GM19099 (cell line): ENCODE results near the gene AQP10.

Source experiments
- POLR2A ChIP-seq: IDR thresholded peaks from 3 replicates; pipeline ENCODE4 v1.6.1; 2011; ENCODE audit warnings: low read depth; ENCODE audit not compliant: insufficient read length; ENCODE audit errors: extremely low read depth

The AQP10 gene

DNA sequence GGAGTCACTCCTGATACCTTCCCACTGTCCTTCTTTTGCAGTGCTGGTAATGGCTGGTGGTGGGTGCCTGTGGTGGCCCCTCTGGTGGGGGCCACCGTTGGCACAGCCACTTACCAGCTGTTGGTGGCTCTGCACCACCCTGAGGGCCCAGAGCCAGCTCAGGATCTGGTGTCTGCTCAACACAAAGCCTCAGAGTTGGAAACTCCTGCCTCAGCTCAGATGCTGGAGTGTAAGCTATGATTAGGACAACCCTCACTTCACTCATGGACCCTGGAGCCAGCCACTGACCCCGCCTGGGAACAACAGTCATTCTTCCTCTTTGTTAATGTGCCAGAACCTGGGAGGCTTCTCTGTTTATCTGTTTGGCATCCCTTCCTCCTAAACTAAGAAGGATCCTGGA is 3.3 kb downstream of the AQP10 start:
- TF ChIP-seq POLR2A, result no peak

DNA sequence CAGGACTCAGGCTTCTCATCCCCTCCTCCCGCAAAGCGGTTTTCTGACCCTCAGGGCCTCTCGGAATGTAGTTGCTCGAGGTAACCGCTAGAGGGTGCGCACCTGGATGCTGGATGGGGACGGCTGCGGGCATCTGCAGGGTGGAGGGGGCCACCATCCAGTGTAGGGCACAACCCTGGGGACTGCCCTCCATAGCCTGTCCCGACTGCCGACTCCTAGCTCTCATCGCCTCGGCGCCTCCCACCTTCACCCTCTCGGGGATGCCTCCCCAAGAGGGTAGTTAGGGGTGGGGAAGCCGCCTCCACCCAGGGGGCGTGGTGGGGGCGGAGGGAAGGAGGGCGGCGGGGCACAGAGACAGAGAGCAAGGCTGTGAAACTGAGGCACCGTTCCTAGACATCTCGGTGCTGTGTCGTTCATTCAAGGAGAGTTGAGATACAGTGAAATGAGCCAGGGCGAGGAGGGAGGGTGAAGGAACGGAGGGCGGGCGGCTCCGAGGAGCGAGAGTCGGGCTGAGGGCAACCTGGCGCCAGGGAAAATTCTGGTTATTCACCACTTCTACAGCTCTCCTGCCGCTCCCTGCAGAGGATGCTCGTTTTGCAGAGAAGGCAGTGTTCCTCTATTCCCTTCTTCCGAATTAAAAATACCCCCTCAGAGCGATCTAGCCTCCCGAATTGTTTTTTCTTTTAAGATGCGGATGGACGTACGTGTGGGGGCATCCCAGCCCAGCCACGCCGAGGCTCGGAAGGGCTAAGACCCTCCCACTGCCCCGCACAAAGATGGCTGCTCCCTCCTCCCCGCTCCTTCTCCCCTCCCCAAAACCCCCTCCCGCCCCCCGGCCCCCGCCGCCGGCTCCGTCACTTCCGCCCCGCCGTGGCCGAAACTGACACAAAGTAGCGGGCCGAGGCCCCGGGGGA is 4.0 kb downstream of the AQP10 start, which contains the start of gene ATP8B2:
TSS of gene ATP8B2 (plus strand) at position 857 of the 914 bp plus-strand sequence. CDS start 2,617 bp downstream, outside the sequence.
- no peak for TF ChIP-seq POLR2A

DNA sequence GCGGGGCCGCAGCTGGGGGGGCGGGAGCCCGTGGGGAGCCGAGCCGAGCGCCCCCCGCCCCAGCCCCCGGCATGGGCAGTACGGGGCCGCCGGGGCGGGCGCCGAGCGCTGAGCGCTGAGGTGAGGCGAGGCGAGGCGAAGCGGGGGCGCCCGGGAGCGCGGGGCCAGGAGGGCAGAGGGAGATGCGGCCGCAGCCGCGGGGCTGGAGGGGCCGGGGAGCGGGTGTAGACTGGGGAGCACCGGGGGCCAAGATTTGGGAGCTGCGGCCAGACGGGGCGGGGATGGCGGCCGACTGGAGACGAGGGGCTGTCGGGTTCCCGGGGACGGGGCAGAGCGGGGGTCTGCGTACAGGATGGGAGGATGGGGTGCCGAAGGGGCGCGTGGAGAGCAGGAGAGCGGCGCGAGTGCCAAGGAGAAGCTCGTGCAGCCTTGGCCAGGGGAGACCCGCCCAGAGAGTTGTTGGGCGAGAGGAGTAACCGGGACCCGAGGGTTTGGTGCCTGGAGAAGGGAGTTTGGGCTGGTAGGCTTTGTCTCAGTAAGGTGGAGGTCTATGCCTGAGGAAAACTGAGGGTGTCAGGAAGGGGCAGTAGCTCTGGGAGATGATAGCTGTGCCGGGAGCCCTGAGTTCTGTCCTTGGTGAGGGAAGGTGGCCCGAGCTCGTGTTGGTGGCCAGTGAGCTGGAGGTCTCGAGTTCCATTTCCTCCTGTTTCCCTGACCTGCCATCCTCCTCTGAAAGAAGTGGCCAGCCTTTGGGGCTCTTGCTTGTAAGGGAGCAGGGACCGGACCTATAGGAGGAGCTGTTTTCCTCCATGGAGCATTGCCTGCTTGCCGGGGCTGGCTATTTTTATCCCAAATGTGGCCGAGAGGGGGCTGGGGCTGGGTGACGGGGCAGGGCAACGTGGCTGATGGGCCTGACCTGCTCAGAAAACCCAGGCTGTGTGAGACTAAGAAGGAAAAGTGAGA is 5.0 kb downstream of the AQP10 start:
- TF ChIP-seq POLR2A, result peak; percentile 29

DNA sequence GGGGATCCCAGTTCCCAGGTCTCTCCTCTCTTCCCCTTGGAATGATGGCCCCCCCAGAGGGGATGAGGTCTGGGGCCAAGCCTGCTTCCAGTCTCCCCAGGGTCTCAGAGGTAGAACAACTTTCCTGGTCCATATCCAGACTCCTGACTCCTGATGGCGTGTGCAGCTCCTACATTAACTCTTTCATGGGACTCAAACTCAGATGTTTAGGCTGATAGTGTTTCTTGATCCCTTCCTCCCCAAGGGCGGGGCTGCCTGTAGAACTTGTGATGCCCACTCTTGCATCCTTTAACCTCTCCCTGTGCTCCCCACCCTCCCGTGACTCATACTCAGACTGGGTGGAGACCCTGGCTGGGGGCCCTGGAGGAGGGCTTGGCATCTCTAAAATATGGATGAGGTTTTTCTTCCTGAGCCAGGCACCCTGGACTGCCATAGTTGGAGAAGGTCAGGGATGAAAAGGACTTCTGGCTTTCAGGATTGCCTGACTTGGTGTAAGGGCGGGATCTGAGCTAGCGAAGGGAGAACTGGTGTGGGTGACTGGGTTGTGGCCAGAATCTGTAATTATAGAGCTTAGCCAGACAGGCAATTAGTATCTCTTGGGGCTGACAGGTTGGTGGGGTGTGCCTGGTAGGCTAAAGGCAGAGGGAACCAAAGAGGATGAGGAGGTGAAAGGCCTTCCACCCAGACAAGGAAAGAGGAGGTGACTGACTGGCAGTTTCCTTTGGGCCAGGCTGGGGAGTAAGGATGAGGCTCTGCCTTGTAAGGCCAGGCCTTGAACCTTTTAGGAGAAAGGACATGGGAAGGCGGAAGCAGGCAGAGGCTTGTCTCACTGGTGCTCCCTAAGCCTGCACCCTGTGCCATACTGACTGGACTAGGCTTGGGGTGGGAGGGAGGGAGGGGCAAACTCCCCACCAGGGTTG is 5.9 kb downstream of the AQP10 start:
- TF ChIP-seq POLR2A, result no peak

DNA sequence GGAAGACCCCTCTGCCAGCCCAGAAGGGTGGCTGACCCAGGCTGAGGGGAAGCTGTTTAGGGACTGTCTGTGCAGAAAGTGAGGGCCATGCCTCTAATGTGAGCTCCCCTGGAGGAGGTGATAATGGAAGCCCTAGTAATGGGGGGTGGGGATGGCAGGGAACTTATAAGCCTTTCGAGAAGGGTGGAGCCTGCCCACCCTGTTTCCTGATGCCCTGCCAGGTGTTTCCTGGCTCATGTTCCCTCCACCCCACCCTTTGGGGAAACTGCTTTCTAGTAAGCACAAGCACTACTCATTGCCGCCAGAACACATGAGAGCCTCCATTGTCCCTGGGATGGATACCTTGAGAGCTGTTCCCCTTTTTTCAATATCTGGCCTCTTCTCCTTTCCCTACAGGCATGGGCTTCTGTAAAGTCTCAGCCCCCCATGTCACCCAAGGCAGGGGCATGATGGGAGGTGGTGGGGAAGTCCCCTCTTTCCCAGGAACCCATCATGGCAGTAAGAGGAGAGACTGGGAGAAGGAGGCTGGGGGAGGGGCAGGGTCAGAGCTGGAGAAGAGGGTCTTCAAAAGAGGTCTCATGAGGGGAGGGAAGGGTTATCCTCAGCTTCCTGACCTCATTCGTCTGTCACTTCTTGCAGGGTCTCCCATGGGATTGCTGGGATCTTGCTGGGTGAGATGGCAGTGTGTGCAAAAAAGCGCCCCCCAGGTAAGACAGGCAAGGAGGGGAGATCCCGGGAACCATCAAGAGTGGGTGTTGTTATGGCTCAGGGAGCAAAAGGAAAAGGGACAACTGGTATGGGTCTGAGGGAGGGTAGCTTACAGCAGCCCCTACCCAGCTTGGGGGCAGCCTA is 6.8 kb downstream of the AQP10 start:
- TF ChIP-seq POLR2A, result no peak

DNA sequence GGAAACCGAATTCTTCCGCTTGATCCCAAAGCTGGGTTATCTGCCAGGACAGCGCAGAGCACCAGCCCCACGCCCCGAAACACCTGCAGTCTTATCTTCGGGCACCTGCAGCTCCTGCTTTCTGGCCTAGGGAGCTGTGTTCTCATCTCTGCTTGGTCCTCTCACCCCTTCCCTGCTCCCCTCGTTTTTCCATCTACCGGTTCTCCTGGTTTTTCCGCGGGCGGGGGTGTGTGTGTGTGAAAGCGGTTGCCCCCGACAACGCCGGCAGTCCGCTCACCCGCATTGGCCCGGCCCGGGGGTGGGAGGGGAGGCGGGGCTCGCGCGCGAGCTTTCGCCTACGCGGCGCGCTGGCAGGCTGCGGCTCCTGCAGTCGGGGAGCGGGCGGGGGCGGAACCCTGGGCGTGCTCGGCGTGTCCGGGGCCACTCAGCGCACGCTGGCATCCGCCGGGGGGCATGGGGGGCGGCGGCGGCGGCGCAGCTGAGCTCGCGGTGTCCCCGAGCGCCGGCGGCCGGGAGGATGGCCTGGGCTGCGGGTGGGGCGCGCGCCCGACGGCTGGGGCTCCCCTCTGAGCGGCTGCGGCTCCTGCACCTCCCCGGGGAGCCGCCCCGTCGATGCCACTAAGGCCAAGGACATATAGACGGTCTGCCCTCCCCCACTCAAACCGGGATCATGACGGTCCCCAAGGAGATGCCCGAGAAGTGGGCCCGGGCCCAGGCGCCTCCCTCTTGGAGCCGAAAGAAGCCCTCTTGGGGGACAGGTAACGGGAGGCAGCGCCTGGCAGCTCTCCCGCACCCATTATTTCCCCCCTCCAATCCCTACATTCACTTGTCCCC is 7.6 kb downstream of the AQP10 start:
- TF ChIP-seq POLR2A, result no peak

DNA sequence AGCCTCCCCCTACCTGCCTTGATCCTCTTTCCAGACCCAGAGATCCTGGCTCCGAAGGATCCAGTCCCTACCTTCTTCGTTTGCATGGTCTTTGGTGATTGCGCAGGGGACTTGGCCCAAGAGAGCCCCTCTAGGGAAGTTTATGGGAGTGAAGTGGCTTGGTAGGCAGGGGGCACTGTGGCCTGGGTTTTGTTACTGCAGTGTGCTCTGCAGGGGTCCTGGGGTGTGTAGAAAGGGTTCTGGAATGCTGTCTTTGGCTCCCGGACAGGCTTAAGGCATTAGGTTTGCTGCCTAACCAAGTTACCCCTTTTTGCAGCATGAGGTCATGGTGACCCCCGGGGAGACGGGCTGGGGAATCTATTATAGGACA is 8.2 kb downstream of the AQP10 start:
- no peak for TF ChIP-seq POLR2A

DNA sequence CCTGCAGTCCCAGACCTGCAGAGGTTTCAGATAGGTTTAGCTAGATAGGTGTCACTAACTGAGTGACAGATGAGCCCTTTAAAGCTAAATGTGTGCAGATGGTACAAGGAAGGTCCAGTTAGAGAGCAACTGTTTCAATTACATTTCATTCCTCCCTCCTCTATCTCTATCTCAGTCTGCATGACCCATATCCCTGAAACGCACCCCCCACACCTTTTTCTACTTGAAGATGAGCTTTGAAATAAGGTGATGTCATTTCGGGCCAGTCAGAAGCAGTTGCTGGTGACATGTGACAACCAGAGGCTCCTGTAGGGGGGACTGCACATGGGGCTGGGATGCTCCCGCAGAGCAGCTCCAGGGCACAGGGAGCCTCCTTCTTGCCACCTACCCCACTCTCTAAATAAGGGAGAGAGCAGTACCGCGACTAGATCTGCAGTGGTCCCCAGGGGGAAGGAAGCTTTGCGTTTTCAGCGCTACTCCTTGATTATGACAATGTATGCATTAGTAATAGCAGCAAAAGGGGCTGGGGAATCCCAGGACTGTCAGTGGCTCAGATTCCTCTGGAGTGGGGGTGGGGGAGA is 8.7 kb downstream of the AQP10 start:
- no peak for TF ChIP-seq POLR2A

DNA sequence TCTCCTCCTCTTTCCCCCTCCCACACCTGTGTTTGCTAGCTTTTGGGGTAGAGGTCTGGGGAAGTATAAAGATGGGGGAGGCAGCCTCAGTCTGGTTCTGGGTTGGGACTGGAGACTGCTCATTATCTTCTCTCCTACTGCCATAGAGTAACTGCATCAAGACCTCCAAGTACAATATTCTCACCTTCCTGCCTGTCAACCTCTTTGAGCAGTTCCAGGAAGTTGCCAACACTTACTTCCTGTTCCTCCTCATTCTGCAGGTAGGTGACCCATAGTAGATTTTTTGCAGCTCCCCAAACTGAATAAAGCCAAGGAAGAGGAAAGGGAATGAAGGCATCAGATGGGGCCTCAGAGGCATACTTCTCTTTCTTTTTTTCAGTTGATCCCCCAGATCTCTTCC is 9.8 kb downstream of the AQP10 start:
- no peak for TF ChIP-seq POLR2A

DNA sequence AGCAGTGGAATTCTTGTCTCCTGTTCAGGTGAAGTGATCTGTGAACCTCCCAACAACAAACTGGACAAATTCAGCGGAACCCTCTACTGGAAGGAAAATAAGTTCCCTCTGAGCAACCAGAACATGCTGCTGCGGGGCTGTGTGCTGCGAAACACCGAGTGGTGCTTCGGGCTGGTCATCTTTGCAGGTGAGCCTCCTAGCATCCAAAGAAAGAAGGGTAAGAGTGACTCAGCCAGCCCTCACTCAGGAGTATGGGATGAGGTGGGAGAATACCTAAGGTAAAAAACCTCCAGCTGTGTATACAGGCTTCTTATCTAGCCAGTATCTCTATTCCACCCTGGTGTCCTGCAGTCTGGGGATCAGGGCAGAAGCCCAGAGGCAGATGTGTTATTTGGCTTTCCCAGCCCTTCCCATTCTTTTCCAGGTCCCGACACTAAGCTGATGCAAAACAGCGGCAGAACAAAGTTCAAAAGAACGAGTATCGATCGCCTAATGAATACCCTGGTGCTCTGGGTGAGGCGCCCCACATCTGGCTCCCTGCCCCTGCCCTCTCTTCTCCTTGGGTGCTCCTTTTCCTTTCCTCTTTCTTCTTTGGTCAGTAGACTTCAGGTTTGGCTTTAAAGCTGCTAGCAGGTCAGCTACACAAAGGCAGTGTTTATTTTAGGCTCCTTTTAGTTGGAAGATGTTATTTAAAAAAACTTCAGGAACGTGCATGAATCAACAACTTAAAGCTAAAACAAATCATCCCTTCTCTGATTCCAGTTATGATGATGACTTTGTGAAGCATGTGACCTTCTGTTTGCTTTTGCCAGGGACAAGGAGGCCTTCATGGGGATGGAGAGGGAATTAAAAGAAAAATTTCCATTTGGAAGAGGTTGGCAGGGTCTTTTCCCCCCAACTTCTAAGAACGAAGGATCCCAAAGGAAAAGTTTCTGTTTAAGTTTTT is 13.5 kb downstream of the AQP10 start:
- TF ChIP-seq POLR2A, result no peak

DNA sequence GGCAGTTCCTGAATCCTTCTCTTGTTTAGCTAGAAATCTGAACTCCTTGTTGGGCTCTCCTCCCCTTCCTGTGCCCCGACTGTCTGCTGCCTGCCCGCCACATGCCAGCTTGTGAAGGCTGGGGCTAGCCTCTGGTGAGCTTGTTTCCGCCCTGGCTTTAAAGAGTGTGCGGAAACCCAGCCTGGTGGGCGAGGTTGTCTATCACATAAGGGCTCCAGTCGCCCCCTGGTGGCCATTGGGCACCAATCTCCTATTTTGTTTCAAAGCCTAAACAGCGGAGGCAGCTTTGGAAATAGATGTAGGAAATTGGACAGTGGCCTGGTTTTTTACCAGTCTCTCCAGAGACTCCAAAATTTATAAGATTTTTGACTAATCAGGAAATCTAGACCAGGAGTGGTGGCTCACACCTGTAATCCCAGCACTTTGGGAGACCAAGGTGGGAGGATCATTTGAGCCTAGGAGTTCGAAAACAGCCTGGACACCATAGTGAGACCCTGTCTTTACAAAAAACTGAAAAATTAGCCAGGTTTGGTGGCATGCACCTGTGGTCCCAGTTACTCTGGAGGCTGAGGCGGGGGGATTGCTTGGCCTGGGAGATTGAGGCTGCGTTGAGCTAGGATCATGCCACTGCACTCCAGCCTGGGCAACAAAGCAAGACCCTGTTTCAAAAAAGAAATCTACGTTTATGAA is 14.3 kb downstream of the AQP10 start:
- TF ChIP-seq POLR2A, result no peak
